Frontal cortex (tissue), 4 donors: ENCODE measurements around the gene RLN1. TPM values are rescaled to one million over a fixed set of nuclear protein-coding genes. Genes with fewer than 3 reads are reported as not detected.
"Not testable (repeated sequence)": the region's sequence is repeated elsewhere in the genome, so short reads cannot be mapped to it uniquely, and the experiment has no call there.

Source experiments
- DNase-seq, 2 donors: peaks; one replicate each; pipeline ENCODE4 v3.0.0; 2012; ENCODE audit warnings: low spot score in 2 of 2
- FAIRE-seq: peaks from 2 replicates; lab custom pipeline; 2012; peaks lifted over from hg19 to GRCh38; lab: Jason Lieb, UNC
- small RNA-seq: library from RNA; depleted of rRNA; stranded (forward); fragments of <200 nt; gene quantifications from one replicate; pipeline ENCODE3, GENCODE V24; 2014
- total RNA-seq: library from RNA; depleted of rRNA; stranded (reverse); fragments of >200 nt; gene quantifications from one replicate; pipeline ENCODE4 v1.2.3, GENCODE V29; 2014
- donor health status: control.
- donor health status: control.
- donor health status: control.

Gene RLN1
- total RNA-seq, 1 donor from 2014 or later, result not detected

- FAIRE-seq, result no peak
Measured at GRCh38 chr9:5326893-5327548, 12.7 kb downstream of the RLN1 start.

GRCh38 chr9:5326187-5326586, 13.5 kb downstream of the RLN1 start:
- no peak for FAIRE-seq
- no peak for DNase-seq

More at GRCh38 chr9:5326893-5327548, 12.7 kb downstream of the RLN1 start:
- DNase-seq, result no peak

- FAIRE-seq, DNase-seq: not testable (repeated sequence)
Measured at GRCh38 chr9:5321601-5322000, 18.1 kb downstream of the RLN1 start.

- no peak for FAIRE-seq
- DNase-seq, result no peak
Measured at GRCh38 chr9:5321058-5321457, 18.6 kb downstream of the RLN1 start.

- FAIRE-seq, result not testable (repeated sequence)
Measured at GRCh38 chr9:5316406-5316805, 23.3 kb downstream of the RLN1 start.

GRCh38 chr9:5315187-5315923, 24.3 kb downstream of the RLN1 start:
- no peak for DNase-seq
- FAIRE-seq, result no peak

More at GRCh38 chr9:5316406-5316805, 23.3 kb downstream of the RLN1 start:
- not testable (repeated sequence) for DNase-seq

- FAIRE-seq, result no peak
Measured at GRCh38 chr9:5310851-5311250, 28.8 kb downstream of the RLN1 start.

GRCh38 chr9:5305741-5306140, 33.9 kb downstream of the RLN1 start:
- FAIRE-seq (no peak), DNase-seq (no peak)

More at GRCh38 chr9:5310851-5311250, 28.8 kb downstream of the RLN1 start:
- DNase-seq, result no peak

GRCh38 chr9:5303840-5304795, 35.6 kb downstream of the RLN1 start, which contains the start of gene RLN2:
Gene RLN2, minus strand, starts transcription at chr9:5304716. Its CDS starts 136 bp downstream, at chr9:5304580.
- FAIRE-seq, result peak; percentile 82
- DNase-seq, result not testable (repeated sequence)

GRCh38 chr9:5301544-5301943, 38.1 kb downstream of the RLN1 start:
- DNase-seq (no peak), FAIRE-seq (no peak)

- FAIRE-seq (no peak), DNase-seq (no peak)
Measured at GRCh38 chr9:5292141-5292540, 47.5 kb downstream of the RLN1 start.

- FAIRE-seq (no peak), DNase-seq (no peak)
Measured at GRCh38 chr9:5288591-5288990, 51.1 kb downstream of the RLN1 start.

- no peak for DNase-seq
- FAIRE-seq, result no peak
Measured at GRCh38 chr9:5286262-5286661, 53.4 kb downstream of the RLN1 start.

Small RNA genes within 50 kb of the gene (small RNA-seq; reads per million reads assigned to genes)
- gene AL135786.1, result not detected
- gene HMGN2P31, result not detected

Other genes starting within 250 kb of the RLN1 start
- not detected for gene INSL6, start 154.2 kb downstream of the RLN1 start, total RNA-seq
- gene INSL4, start 108.5 kb downstream of the RLN1 start, total RNA-seq, result not detected
- gene RLN2, start 35.2 kb downstream of the RLN1 start, total RNA-seq, result not detected
- 23.2 TPM for gene PLGRKT, start 98.0 kb upstream of the RLN1 start, total RNA-seq
- gene CD274, start 110.7 kb upstream of the RLN1 start, total RNA-seq, result under 0.01 TPM
- 0.41 TPM for gene PDCD1LG2, start 170.7 kb upstream of the RLN1 start, total RNA-seq